ENCODE data around the gene TIGD1.
A peak's percentile ranks its signal among the peaks of the same experiment; 100 is the strongest.

Gene TIGD1

GRCh38 chr2:232523402-232523681 lies 27.0 kb downstream of the TIGD1 start:
- TF ChIP-seq CTCF (IDR thresholded peaks at IDR 0.05) = no peak

DNA sequence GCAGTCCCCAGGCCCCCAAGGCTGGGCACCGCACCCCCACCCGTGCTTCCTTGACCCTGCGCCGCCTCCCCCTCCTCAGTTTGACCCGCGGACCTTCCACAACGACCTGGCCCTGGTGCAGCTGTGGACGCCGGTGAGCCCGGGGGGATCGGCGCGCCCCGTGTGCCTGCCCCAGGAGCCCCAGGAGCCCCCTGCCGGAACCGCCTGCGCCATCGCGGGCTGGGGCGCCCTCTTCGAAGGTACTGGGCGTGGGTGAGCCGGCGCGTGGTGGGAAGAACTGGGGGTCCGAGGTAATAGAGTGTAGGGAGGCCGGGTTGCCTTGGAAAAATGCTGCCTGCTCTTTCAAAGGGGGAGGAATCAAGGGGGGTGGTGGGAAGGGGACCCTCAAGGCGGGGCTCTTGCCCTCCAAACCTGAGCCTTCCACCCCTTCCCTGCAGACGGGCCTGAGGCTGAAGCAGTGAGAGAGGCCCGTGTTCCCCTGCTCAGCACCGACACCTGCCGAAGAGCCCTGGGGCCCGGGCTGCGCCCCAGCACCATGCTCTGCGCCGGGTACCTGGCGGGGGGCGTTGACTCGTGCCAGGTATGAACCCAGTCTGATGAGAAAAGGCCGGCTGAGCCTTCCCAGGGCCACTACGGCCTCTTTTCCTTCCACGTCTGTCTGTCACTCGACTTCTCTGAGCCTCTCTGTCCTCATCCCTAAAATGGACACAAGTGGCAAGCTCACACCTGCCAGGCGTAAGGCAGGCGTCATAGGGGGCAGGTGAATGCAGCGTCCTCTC lies 27.5 kb downstream of the TIGD1 start:
- no peak for TF ChIP-seq CTCF (IDR thresholded peaks at IDR 0.05)

GRCh38 chr2:232521959-232522622 lies 28.3 kb downstream of the TIGD1 start:
- peak; percentile 80 for TF ChIP-seq CTCF (IDR thresholded peaks at IDR 0.05)

- no peak for TF ChIP-seq CTCF (IDR thresholded peaks at IDR 0.05)
Measured at GRCh38 chr2:232521098-232521497, 29.3 kb downstream of the TIGD1 start.

GRCh38 chr2:232520489-232520888 lies 29.9 kb downstream of the TIGD1 start:
- no peak for TF ChIP-seq CTCF (IDR thresholded peaks at IDR 0.05)

DNA sequence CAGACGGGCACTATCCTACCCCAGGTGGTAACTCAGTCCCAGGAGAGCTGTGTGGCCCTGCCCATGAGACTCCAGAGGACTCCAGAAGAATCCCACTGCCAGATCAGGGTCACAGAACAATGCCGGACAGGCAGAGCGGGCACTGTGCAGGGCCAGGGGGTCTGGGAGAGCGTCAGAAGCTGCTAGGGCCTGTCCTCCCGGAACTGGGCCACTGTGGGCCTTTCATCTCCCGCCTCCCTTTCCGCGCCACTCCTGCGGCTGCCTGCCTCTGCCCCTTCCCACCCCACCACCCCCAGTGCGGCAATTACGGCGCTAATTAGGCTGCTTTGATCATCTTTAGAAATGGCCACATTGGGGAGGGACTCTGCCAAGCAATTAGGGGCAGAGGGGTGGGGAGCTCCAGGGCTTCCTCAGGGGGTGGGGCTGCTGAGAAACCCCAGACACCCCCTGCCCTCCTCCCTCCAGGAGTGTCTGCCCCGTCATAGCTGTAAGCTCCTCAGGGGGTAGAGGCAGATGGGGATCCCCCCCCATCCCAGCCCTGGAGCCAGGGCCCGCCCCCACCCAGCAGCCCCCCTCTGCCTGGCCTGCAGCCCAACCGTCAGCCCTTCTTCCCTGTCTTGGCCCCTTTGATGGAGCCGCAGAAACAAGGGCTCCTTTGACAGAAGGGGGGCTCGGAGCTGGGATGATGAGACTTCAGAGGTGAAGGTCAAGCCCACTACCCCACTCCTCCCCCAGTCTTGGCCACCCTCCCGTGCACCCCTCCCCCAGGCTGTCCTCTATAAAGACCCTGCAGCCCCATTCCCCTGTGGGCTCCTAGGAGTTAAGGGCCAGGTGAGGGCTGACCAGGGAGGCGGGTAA lies 30.5 kb downstream of the TIGD1 start, which contains the start of gene PRSS56:
PRSS56 (plus strand) TSS at position 808 of the 858 bp plus-strand sequence. CDS start 211 bp downstream, outside the sequence.
- TF ChIP-seq CTCF (IDR thresholded peaks at IDR 0.05) = no peak

DNA sequence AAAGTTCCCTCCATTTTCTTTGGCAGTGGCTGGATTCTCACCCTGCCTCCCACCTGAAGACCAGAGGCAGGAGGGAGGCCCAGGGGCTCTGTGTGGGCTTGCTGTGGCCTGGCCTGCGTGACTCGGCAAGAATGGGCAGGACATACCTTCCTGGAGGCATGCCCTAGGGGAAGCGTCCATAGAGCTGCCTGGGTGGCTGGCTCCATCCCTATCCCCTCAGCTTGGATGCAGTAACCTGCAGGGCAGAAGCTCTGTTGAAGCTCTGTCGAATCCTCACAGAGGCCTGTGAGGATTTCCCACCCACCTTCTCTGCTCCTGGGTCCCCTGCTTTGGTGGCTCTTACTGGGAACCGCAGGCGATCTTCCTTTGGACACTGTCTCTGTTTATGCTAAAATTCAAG lies 31.5 kb downstream of the TIGD1 start:
- no peak for TF ChIP-seq CTCF (IDR thresholded peaks at IDR 0.05)
